ENCODE results near the gene RFPL2.
"Not testable (repeated sequence)": the region's sequence is repeated elsewhere in the genome, so short reads cannot be mapped to it uniquely, and the experiment has no call there.

RFPL2 gene

DNA sequence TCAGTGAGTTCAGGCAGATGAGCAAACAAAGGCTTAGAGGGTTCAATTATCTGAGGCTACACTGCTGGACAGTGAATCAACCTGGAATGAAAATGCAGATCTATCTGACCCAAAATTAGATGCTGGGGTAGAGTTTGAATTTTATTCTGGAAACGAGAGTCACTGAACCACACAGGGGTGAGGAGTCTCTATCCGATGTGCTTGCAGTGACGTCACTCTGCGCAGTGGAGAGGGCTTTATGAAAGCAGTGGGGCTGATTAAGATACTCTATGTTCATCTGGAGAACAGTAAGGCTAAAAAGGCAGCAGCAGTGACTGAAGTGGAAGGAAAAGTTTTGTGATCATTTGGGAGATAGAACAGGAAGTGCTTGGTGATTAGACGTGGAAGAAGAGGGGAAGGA lies 44.5 kb downstream of the RFPL2 start:
- not testable (repeated sequence) for DNase-seq

DNA sequence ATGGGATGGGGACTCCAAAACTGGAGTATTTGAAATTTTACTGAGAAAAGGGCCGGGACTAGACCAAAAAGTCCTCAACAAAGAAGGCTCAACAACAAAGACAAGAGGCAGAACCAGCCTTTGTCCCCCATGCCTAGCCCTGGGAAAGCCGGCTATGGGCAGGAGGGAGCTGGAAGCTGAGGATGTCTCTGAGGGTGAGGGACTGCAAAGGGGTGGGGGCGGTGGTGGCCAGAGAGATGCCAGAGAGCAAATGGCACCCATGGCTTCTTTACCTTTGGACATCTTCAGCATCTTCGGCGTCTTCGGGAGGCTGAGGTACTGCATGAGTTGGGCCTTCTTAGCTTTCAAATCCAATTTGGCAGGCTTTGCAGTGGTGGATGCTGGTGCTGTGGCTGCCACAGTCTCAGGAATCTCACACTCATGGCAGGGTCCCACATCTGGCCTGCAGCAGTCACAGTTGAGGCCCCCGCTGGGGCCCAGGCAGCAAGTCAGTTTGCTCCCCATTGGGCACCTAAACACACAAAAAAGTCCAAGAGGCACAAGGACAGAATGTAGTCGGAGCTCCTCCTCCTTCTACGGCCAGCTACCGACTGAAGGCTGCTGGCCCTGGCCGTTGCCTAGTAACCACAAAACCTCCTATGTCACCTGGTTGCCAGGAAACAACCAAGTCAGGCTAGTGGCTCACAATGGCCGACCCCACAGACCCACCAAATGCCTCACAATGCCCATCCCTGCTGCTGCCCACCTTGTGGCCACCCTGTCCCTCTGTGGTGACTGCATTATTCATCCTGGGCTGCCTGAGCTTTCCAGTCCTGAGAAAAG lies 46.0 kb downstream of the RFPL2 start, which contains the start of gene C22orf42:
Gene C22orf42 (minus strand): TSS at position 592 of the 822 bp plus-strand sequence. CDS start 88 bp downstream, at position 504.
- no peak for DNase-seq

- DNase-seq: not testable (repeated sequence)
These were observed 47.2 kb downstream of the RFPL2 start for GRCh38 chr22:32157632-32158031.

DNA sequence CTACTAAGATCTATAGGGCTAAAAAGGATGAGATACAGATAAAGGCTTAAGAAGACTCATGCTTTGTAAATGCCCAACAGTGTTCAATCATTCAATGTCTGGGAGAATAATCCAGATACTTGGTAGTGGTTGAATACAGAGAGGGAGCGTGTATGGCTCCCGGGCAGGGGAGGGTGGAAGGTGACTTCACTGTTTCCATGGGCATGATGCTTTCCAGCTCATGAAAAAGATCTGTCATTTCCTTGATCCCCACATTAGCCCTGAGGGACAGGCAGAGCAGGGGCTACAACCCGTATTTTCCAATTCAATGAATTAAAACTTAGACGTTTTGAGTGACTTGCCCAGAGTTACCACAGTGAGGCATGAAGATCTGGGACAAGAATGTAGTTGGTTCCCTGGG lies 50.1 kb downstream of the RFPL2 start:
- not testable (repeated sequence) for DNase-seq

DNA sequence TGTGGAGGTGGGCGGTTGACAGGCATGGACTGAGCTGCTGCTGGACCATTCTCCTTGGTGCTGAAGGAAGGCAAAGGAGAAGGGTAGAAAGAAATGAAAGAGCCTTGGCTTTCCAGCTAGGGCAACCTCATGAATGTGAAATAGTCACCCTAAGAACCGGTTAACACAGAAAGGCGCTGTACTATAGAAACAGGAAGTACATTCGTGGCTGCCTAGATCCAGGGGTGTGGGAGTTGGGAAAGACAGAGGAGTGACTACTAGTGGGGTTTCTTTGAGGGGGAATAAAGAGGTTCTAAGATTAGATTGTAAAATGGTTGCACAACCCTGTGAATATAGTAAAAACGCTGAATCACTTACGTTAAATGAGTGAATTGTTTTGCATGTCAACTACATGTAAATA lies 53.2 kb downstream of the RFPL2 start:
- DNase-seq: not testable (repeated sequence)

DNA sequence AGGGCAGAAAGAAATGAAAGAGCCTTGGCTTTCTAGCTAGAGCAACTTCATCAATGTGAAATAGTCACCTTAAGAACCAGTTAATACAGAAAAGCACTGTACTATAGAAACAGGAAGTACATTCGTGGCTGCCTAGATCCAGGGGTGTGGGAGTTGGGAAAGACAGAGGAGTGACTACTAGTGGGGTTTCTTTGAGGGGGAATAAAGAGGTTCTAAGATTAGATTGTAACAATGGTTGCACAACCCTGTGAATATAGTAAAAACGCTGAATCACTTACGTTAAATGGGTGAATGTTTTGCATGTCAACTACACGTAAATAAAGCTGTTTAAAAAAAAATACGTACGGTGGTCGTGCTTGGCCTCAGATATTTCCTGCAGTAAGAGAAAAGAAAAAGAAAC lies 54.2 kb downstream of the RFPL2 start:
- not testable (repeated sequence) for DNase-seq

GRCh38 chr22:32148372-32148771 lies 56.5 kb downstream of the RFPL2 start:
- DNase-seq: not testable (repeated sequence)

DNA sequence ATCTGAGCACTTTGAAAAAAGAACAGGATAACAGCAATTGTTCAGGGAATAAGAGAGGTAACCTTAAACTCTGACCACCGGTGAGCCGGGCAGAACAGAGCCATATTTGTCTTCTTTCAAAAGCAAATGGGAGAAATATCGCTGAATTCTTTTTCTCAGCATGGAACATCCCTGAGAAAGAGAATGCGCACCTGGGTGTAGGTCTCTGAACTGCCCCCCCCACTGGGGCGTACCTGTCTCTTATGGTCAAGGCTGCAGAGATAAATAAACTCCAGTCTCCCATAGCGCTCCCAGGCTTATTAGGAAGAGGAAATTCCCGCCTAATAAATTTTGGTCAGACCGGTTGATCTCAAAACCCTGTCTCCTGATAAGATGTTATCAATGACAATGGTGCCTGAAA lies 57.7 kb downstream of the RFPL2 start:
- DNase-seq: not testable (repeated sequence)

DNA sequence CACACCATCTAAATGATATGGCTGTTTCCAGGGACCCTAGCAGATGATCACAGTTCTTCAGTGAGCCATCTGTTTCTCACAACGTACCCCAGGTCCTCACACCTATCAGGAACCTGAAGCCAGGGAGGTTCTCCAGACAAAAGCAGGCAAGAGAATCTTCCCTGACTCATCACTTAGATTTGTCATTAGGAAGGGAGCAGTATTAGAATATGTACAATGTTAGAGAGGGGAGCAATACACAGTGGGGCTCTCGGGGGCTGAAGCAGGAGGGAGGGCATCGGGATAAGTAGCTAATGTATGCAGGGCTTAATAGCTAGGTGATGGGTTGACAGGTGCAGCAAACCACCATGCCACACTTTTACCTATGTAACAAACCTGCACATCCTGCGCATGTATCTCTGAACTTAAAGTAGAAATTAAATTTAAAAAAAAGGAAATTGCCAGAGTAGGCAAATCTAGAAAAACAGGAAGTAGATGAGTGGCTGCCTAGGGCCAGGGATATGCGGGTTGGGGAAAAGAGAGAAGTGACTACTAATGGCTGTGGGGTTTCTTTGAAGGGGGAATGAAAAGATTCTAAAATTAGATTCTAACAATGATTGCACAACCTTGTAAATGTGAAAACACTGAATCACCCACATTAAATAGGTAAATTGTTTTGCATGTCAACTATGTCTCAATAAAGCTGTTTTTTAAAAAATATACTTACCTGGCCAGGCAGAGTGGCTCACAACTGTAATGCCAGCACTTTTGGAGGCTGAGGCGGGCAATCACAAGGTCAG lies 60.2 kb downstream of the RFPL2 start:
- DNase-seq: no peak

DNA sequence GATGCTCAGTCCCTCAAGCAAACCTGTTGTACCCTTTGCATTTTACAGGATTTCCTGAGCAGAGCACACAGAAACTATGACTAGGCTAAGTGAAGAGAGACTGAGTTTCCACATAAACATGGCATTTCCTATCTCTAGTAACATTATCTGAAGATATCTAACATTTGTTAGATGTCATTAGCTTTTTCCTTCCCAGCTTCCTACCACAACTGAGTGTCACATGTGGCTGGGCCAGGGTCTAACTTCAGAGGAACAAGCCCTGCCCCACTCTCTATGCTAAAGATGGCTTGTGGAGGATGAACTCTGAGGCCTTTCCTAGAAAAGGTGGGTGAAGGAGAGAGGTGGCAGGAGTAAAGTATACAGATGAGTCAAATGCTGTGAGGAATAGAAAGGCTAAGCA lies 62.3 kb downstream of the RFPL2 start:
- no peak for DNase-seq

DNA sequence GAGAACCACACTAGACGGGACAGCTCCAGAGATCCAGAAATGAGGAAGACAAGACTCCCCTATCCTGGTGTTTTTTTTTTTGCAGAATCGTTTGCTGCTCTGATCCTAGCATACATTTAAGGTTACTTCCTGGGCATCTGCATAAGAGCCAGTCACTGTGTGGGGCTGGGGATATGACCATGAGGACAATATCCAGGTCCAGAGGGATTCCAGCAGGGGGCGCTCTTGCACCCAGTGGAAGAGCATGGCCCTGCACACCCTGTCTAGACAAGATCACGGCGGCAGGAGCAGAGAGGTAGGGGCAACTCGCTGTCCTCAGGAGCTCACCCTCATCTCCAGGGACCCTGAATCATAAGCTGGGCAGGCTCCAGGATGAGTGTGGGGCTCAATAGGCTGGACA lies 64.2 kb downstream of the RFPL2 start:
- not testable (repeated sequence) for DNase-seq

Data from activated CD4-positive, CD25-positive, alpha-beta regulatory T cell (primary cell).